Stomach (tissue), 9 donors: ENCODE data around the gene POLD2. TPM values are rescaled to one million over a fixed set of nuclear protein-coding genes. Genes with fewer than 3 reads are reported as not detected.

ENCODE experiments used
- DNase-seq, 2 donors: peaks; one replicate each; pipeline versions ENCODE4 v3.0.0 to v3.0.0-alpha.2; 2013 to 2019
- H3K27ac ChIP-seq, 5 donors: fragments of 200-600 bp in 4 of 5; sonication (generic) in 4 of 5; one replicate each; pipeline ENCODE4 v1.5.1; 2013 to 2019; ENCODE audit warnings: mild to moderate bottlenecking in 1 of 5, moderate library complexity in 1 of 5
- H3K27me3 ChIP-seq, 3 donors: fragments of 200-600 bp; sonication (generic); one replicate each; pipeline ENCODE4 v1.5.1; 2017 to 2019; ENCODE audit warnings: mixed run types in 1 of 3
- H3K36me3 ChIP-seq, 4 donors: fragments of 200-600 bp; sonication (generic); 1 replicate in 3 of 4; 2 replicates in 1 of 4; pipeline ENCODE4 v1.5.1; 2016 to 2019
- H3K4me1 ChIP-seq, 4 donors: fragments of 200-600 bp; sonication (generic); one replicate each; pipeline ENCODE4 v1.5.1; 2016 to 2019
- H3K4me3 ChIP-seq, 4 donors: fragments of 200-600 bp; sonication (generic) in 3 of 4; one replicate each; pipeline ENCODE4 v1.5.1; 2016 to 2019; ENCODE audit warnings: mild to moderate bottlenecking in 1 of 4
- H3K9me3 ChIP-seq, 4 donors: fragments of 200-600 bp; sonication (generic); one replicate each; pipeline ENCODE4 v1.5.1; 2016 to 2019
- EP300 ChIP-seq: sonication (generic); formaldehyde crosslinking; IDR thresholded peaks from one replicate; pipeline ENCODE4 v1.6.1; 2017; ENCODE audit warnings: antibody characterized with exemption
- POLR2A ChIP-seq, 4 donors: fragments of 450-650 bp; IDR thresholded peaks; one replicate each; pipeline ENCODE4 v1.6.1; 2016; ENCODE audit warnings: antibody characterized with exemption in 4 of 4, control low read depth in 2 of 4, mild to moderate bottlenecking in 1 of 4, moderate library complexity in 1 of 4
- POLR2AphosphoS5 ChIP-seq, 3 donors: sonication (generic); formaldehyde crosslinking; IDR thresholded peaks; one replicate each; pipeline ENCODE4 v1.6.1; 2016; ENCODE audit warnings: antibody characterized with exemption in 3 of 3
- WGBS, 5 donors: extraction: QIAGEN DNeasy Blood & Tissue Kit in 3 of 5; methylation state at CpG; one replicate each; pipeline versions ENCODE4 v1.1.5 to v1.1.7; 2013 to 2018; 5-methylcytosine and 5-hydroxymethylcytosine counted together
- intact Hi-C: fragments of 100-400 bp; cut with DNase I; formaldehyde crosslinking; loops from one replicate; pipeline ENCODE4 v1.15.1; 2023; ENCODE audit warnings: low total_unique reads
- polyA plus RNA-seq, 3 donors: library from polyadenylated mRNA; stranded (reverse); fragments of 200-250 nt; gene quantifications; one replicate each; pipeline ENCODE4 v1.2.3, GENCODE V29; 2013
- total RNA-seq, 5 donors: library from RNA; depleted of rRNA; stranded (reverse); fragments of >200 nt; gene quantifications; one replicate each; pipeline versions ENCODE4 v1.1.0 to v1.2.3, GENCODE V29; 2014 to 2016
- TF ChIP-seq, protein P1 (sequence below), 7 experiments: fragments of 450-650 bp in 4 of 7; fragments of 200-600 bp in 3 of 7; sonication (generic) in 3 of 7; IDR thresholded peaks; one replicate each; pipeline ENCODE4 v1.5.1; 2016 to 2019; ENCODE audit warnings: antibody characterized with exemption in 7 of 7, control low read depth in 2 of 7, mild to moderate bottlenecking in 1 of 7
- donor health status: healthy with polysubstance abuse.
- donor health status: Bipolar disorder and iron deficiency.
- donor health status: healthy.

Gene POLD2
- total and polyA plus RNA-seq, 8 donors, result 19.8 to 91.2 (median 62.3) TPM

DNA sequence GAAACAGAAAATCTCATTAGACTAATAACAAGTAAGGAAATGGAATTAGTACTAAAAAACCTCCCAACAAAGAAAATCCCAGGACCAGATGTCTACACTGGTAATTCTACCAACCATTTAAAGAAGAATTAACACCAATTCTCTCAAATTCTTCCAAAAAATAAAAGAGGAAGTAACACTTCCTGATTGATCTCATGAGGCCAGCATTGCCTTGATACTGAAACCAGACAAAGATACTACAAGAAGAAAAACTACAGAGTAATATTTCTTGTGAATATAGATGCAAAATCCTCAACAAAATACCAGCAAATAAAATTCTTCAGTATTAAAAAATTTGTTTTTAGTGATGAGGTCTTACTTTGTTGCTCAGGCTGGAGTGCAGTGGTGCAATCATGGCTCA, 44.6 kb upstream of the POLD2 start:
- H3K27me3 ChIP-seq, result peaks cover 0 to 3% (median 0%) of the 10 kb centered on the region in 3 donors
- H3K4me3 ChIP-seq, result no peak overlapping the region
- no peaks in the 10 kb centered on the region for H3K36me3 ChIP-seq
- no peaks in the 10 kb centered on the region for H3K9me3 ChIP-seq
- H3K4me1 ChIP-seq, result no peaks in the 10 kb centered on the region
- DNase-seq, result no peak
- H3K27ac ChIP-seq, result no peak overlapping the region
- TF ChIP-seq POLR2AphosphoS5 (IDR thresholded peaks at IDR 0.05) (no peak), EP300 (no peak), POLR2A (IDR thresholded peaks at IDR 0.05) (no peak)
- TF ChIP-seq, protein P1, sequence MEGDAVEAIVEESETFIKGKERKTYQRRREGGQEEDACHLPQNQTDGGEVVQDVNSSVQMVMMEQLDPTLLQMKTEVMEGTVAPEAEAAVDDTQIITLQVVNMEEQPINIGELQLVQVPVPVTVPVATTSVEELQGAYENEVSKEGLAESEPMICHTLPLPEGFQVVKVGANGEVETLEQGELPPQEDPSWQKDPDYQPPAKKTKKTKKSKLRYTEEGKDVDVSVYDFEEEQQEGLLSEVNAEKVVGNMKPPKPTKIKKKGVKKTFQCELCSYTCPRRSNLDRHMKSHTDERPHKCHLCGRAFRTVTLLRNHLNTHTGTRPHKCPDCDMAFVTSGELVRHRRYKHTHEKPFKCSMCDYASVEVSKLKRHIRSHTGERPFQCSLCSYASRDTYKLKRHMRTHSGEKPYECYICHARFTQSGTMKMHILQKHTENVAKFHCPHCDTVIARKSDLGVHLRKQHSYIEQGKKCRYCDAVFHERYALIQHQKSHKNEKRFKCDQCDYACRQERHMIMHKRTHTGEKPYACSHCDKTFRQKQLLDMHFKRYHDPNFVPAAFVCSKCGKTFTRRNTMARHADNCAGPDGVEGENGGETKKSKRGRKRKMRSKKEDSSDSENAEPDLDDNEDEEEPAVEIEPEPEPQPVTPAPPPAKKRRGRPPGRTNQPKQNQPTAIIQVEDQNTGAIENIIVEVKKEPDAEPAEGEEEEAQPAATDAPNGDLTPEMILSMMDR (IDR thresholded peaks at IDR 0.05), result no peak
- intact Hi-C loops, result no loop called here

DNA sequence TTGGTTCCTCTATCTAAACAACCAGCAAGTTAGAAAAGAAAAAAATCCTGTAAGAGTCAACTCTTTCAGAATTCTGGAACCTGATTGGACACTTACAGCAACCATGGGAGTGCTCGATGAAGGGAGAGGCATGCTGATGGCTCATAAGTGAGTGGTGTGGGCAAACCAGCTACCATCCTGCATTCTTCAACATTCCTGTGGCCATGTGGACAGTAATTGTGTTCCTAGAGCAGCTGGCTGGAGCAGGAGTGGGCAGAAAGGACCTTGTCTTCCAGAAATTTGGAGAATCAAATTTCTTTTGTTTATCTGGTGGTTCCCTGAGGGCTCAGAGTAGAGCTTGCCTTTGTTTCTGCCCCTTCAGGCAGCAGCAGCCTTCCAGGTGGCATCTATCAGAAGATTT, 40.2 kb upstream of the POLD2 start:
- no peaks in the 10 kb centered on the region for H3K36me3 ChIP-seq
- WGBS, 5 donors, result 36 to 61% (median 59%) methylated on average over 1 of the region's 1 CpG
- intact Hi-C loops, result no loop called here

DNA sequence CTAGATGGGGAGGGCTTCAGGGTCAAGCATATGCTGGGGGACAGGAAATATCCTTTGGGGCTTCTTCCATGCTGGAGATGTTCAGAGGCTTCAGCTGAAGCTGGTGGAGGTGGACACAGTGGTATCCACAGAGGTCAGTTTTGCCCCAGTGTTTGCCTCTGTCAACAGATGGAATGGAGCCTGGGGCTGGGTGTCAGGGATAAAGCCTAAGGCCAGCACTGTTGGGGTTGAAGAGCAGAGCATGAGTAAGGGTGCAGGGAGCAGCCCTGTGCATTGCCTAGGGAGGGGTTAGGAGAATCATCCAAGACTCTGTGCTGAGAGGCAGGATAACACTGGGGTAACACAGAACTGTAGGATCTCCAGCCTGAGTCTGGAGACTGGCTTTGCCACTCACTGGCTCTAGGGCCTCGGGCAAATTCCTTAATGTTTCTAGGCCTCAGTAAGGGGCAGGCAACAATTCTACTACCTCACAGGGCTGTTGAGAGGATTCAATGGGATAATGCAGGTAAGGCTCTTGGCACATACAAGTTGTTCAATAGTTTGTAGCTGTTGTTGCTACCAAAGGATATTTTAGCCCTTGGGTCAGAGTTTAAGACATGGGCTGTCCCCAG, 39.5 kb upstream of the POLD2 start:
- no peaks in the 10 kb centered on the region for H3K4me1 ChIP-seq
- TF ChIP-seq EP300 (no peak), POLR2A (IDR thresholded peaks at IDR 0.05) (no peak), POLR2AphosphoS5 (IDR thresholded peaks at IDR 0.05) (no peak)
- TF ChIP-seq, protein P1 (IDR thresholded peaks at IDR 0.05), result no peak
- H3K36me3 ChIP-seq, result no peaks in the 10 kb centered on the region
- H3K4me3 ChIP-seq, result no peak overlapping the region
- WGBS, 5 donors, result 70 to 84% (median 80%) methylated on average over 1 of the region's 1 CpG
- no peaks in the 10 kb centered on the region for H3K27me3 ChIP-seq
- intact Hi-C loops, result no loop called here
- H3K27ac ChIP-seq, result no peak overlapping the region
- no peak for DNase-seq
- H3K9me3 ChIP-seq, result no peaks in the 10 kb centered on the region

More for the DNA sequence above, 40.2 kb upstream of the POLD2 start:
- H3K27ac ChIP-seq, result no peak overlapping the region
- no peaks in the 10 kb centered on the region for H3K27me3 ChIP-seq
- TF ChIP-seq POLR2AphosphoS5 (IDR thresholded peaks at IDR 0.05) (no peak), POLR2A (IDR thresholded peaks at IDR 0.05) (no peak), EP300 (no peak)
- TF ChIP-seq, protein P1 (IDR thresholded peaks at IDR 0.05), result no peak
- no peak overlapping the region for H3K4me3 ChIP-seq
- DNase-seq, result no peak
- no peaks in the 10 kb centered on the region for H3K9me3 ChIP-seq
- no peaks in the 10 kb centered on the region for H3K4me1 ChIP-seq

DNA sequence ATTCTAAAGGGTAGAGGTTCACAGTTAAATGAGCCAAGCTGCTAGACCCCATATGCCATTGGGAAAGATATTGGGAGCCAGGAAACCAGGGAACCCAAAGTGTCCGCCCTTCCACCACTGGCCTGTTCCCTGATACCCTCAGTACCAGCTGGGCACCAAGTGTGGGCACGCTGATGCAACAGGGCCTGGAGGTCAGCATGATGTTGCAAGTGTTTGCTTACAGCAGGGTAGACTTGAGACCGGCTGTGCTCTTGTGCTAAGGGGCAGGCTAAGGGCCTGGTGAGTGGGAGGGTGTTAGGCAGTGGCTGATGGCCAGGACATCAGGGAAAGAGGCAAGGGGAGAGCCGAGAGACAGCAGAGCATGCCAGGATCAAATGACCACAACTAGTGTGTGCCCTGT, 38.8 kb upstream of the POLD2 start:
- H3K27me3 ChIP-seq, result no peaks in the 10 kb centered on the region
- WGBS, 5 donors, result 76 to 89% (median 84%) methylated on average over 4 of the region's 4 CpGs
- no peak for DNase-seq
- intact Hi-C loops, result no loop called here
- H3K36me3 ChIP-seq, result no peaks in the 10 kb centered on the region
- H3K27ac ChIP-seq, result no peak overlapping the region
- TF ChIP-seq POLR2AphosphoS5 (IDR thresholded peaks at IDR 0.05), result no peak
- TF ChIP-seq EP300, result no peak
- TF ChIP-seq POLR2A (IDR thresholded peaks at IDR 0.05), result no peak
- TF ChIP-seq, protein P1 (IDR thresholded peaks at IDR 0.05), result no peak
- no peak overlapping the region for H3K4me3 ChIP-seq
- no peaks in the 10 kb centered on the region for H3K4me1 ChIP-seq
- no peaks in the 10 kb centered on the region for H3K9me3 ChIP-seq
